SK-N-MC (cell line): Measurements from ENCODE around the gene NOB1.

Experiments
- EZH2 ChIP-seq: fragments of 200-600 bp; sonication (generic); IDR thresholded peaks from one replicate; pipeline ENCODE4 v1.6.1; 2017; ENCODE audit warnings: antibody characterized with exemption
- POLR2AphosphoS5 ChIP-seq: IDR thresholded peaks from 2 replicates; pipeline ENCODE4 v1.6.1; 2012; ENCODE audit warnings: mild to moderate bottlenecking, low read depth, low read length, borderline replicate concordance

DNA sequence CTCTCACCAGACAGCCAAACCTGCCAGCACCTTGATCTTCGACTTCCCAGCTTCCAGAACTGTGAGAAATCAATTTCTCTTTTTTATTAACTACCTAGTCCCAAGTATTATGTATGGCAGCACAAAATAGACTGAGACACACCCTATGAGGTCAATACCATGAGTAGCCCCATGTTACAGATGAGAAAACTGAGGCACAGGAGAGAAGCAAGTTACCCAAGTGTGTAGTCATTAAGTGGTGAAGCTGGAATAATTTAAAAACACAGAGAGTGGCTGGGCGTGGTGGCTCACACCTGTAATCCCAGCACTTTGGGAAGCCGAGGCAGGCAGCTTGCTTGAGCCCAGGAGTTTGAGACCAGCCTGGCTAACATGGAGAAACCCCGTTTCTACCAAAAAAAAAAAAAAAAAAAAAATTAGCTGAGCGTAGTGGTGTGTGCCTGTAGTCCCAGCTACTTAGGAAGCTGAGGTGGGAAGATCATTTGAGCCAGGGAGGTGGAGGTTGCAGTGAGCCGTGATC is 33.2 kb downstream of the NOB1 start:
- TF ChIP-seq POLR2AphosphoS5 (no peak), EZH2 (no peak)
